ENCODE measurements around the gene UNC45B. TPM values are rescaled to one million over a fixed set of nuclear protein-coding genes. Genes with fewer than 3 reads are reported as not detected.

The UNC45B gene
- total RNA-seq, 1 experiment from 2014 or later = 0.07 TPM

DNA sequence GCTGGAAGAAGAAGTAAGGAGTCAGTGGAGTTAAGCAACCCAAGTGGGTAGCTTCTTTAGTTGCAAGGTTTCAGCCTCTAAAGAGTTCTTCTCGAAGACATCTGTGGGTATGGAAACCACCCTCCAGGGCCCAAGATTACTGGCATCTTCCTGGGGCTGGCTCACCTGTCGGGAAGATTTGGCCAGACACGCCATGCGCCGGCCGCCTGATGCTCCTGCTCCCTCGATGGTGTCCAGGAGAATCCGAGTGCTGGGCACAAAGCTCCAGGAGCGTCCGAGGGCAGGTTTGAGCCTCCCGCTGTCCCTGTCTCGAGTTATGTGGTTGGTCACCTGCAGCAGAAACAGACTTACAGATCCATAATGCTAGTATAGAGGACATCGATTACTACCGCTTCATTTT lies 46.6 kb upstream of the UNC45B start (continued):
- no peak for TF ChIP-seq ATF2 (CRISPR knock-in tag; IDR thresholded peaks at IDR 0.05; ENCODE audit: borderline replicate concordance, low read depth)

DNA sequence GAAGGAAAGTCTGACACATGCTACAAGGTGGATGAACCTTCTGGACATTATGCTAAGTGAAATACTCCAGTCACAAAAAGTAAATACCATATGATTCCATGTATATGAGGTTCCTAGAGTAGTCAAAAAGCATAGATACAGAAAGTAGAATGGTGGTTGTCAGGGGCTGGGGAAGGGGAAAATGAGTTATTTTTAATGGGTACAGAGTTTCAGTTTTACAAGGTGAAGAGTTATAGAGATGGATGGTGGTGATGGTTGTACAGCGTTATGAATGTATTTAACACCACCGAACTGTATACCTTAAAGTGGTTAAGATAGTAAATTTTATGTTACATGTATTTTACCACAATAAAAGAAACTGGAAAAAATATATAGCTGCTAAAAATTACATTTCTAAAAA lies 45.9 kb upstream of the UNC45B start:
- no peak overlapping the region for H3K4me3 Mint-ChIP-seq

GRCh38 chr17:35103271-35103670 lies 44.3 kb upstream of the UNC45B start:
- POLR2A ChIA-PET = no interaction called here
- no peak overlapping the region for H3K4me3 Mint-ChIP-seq
- H3K27me3 Mint-ChIP-seq (ENCODE audit: low read depth) = no peaks in the 10 kb centered on the region
- no peak for DNase-seq (ENCODE audit: low spot score)
- no peaks in the 10 kb centered on the region for H3K9me3 Mint-ChIP-seq
- CTCF ChIA-PET = interaction anchor here (1.2 to 1.8 kb wide), 2 partner anchors 14 to 16 kb away, joined by 5 to 7 read pairs; partner anchors contain the start of gene RAD51D
- ATAC-seq = no peak
- no peak overlapping the region for H3K27ac Mint-ChIP-seq
- no peaks in the 10 kb centered on the region for H3K4me1 Mint-ChIP-seq
- H3K36me3 Mint-ChIP-seq = peaks cover 22% of the 10 kb centered on the region
- TF ChIP-seq TEAD4 (CRISPR knock-in tag; IDR thresholded peaks at IDR 0.05) = no peak
- TF ChIP-seq HMGA2 (CRISPR knock-in tag; IDR thresholded peaks at IDR 0.05) = no peak
- TF ChIP-seq ZNF416 (CRISPR knock-in tag; IDR thresholded peaks at IDR 0.05) = no peak
- TF ChIP-seq ETV6 (CRISPR knock-in tag; IDR thresholded peaks at IDR 0.05) = no peak
- no peak for TF ChIP-seq CDX4 (CRISPR knock-in tag; IDR thresholded peaks at IDR 0.05; ENCODE audit: borderline replicate concordance)
- no peak for TF ChIP-seq FOXJ3 (CRISPR knock-in tag; IDR thresholded peaks at IDR 0.05; ENCODE audit: borderline replicate concordance)
- no peak for TF ChIP-seq OVOL2 (CRISPR knock-in tag; IDR thresholded peaks at IDR 0.05; ENCODE audit: borderline replicate concordance)
- no peak for TF ChIP-seq ATF2 (CRISPR knock-in tag; IDR thresholded peaks at IDR 0.05; ENCODE audit: borderline replicate concordance, low read depth)
- TF ChIP-seq FOXP1 (CRISPR knock-in tag; IDR thresholded peaks at IDR 0.05; ENCODE audit: borderline replicate concordance) = no peak
- TF ChIP-seq, protein P1, sequence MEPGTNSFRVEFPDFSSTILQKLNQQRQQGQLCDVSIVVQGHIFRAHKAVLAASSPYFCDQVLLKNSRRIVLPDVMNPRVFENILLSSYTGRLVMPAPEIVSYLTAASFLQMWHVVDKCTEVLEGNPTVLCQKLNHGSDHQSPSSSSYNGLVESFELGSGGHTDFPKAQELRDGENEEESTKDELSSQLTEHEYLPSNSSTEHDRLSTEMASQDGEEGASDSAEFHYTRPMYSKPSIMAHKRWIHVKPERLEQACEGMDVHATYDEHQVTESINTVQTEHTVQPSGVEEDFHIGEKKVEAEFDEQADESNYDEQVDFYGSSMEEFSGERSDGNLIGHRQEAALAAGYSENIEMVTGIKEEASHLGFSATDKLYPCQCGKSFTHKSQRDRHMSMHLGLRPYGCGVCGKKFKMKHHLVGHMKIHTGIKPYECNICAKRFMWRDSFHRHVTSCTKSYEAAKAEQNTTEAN (CRISPR knock-in tag; IDR thresholded peaks at IDR 0.05) = no peak
- TF ChIP-seq NFYB (CRISPR knock-in tag; conservative IDR thresholded peaks at IDR 0.05; ENCODE audit: low read depth) = no peak
- no peak for TF ChIP-seq PRDM15 (CRISPR knock-in tag; IDR thresholded peaks at IDR 0.05)
- no peak for TF ChIP-seq ESRRA (CRISPR knock-in tag; IDR thresholded peaks at IDR 0.05; ENCODE audit: borderline replicate concordance)
- TF ChIP-seq, protein P2, sequence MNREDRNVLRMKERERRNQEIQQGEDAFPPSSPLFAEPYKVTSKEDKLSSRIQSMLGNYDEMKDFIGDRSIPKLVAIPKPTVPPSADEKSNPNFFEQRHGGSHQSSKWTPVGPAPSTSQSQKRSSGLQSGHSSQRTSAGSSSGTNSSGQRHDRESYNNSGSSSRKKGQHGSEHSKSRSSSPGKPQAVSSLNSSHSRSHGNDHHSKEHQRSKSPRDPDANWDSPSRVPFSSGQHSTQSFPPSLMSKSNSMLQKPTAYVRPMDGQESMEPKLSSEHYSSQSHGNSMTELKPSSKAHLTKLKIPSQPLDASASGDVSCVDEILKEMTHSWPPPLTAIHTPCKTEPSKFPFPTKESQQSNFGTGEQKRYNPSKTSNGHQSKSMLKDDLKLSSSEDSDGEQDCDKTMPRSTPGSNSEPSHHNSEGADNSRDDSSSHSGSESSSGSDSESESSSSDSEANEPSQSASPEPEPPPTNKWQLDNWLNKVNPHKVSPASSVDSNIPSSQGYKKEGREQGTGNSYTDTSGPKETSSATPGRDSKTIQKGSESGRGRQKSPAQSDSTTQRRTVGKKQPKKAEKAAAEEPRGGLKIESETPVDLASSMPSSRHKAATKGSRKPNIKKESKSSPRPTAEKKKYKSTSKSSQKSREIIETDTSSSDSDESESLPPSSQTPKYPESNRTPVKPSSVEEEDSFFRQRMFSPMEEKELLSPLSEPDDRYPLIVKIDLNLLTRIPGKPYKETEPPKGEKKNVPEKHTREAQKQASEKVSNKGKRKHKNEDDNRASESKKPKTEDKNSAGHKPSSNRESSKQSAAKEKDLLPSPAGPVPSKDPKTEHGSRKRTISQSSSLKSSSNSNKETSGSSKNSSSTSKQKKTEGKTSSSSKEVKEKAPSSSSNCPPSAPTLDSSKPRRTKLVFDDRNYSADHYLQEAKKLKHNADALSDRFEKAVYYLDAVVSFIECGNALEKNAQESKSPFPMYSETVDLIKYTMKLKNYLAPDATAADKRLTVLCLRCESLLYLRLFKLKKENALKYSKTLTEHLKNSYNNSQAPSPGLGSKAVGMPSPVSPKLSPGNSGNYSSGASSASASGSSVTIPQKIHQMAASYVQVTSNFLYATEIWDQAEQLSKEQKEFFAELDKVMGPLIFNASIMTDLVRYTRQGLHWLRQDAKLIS (CRISPR knock-in tag; IDR thresholded peaks at IDR 0.05; ENCODE audit: borderline replicate concordance) = no peak

More for the DNA sequence above, 45.9 kb upstream of the UNC45B start:
- CTCF ChIA-PET = no interaction called here
- Mint-ChIP-seq H3K9me3 (no peaks in the 10 kb centered on the region), H3K4me1 (no peaks in the 10 kb centered on the region), H3K27ac (no peak overlapping the region), H3K36me3 (peaks cover 22% of the 10 kb centered on the region), H3K27me3 (ENCODE audit: low read depth) (no peaks in the 10 kb centered on the region)
- no peak for TF ChIP-seq ZNF263 (CRISPR knock-in tag; IDR thresholded peaks at IDR 0.05; ENCODE audit: low read depth)
- no peak for TF ChIP-seq E2F4 (CRISPR knock-in tag; IDR thresholded peaks at IDR 0.05; ENCODE audit: borderline replicate concordance, low read depth)
- TF ChIP-seq ZMAT4 (CRISPR knock-in tag; IDR thresholded peaks at IDR 0.05) = no peak
- no peak for DNase-seq (ENCODE audit: low spot score)
- POLR2A ChIA-PET = no interaction called here
- no peak for ATAC-seq
